HTERT RPE-1 (cell line): Measurements from ENCODE around the gene AVL9.
"Not testable (repeated sequence)": the region's sequence is repeated elsewhere in the genome, so short reads cannot be mapped to it uniquely, and the experiment has no call there.

Experiments used
- in situ Hi-C: fragments of 300-500 bp; cut with MboI; formaldehyde crosslinking; loops from 4 replicates; pipeline ENCODE4 v1.14.3; 2020; ENCODE audit warnings: low sequenced_read_pairs

AVL9 gene

GRCh38 chr7:32634798-32635393 lies 139.6 kb downstream of the AVL9 start:
- in situ Hi-C loops, result not testable (repeated sequence)

GRCh38 chr7:32636725-32637462 lies 141.6 kb downstream of the AVL9 start:
- in situ Hi-C loops, result not testable (repeated sequence)

GRCh38 chr7:32637611-32638010 lies 142.3 kb downstream of the AVL9 start:
- in situ Hi-C loops, result not testable (repeated sequence)
